BLaER1 treated with 17β-estradiol and CSF1 and Interleukin-3, amounts not matched to agents 10 nM and 100 nM (cell line): ENCODE data around the gene NYAP2.

Source experiments
- H3K27ac ChIP-seq, 11 experiments: shearing (Covaris generic); formaldehyde crosslinking; 2 replicates each; pipeline ENCODE4 v1.8.1; 2022
- H3K27me3 ChIP-seq, 11 experiments: shearing (Covaris generic); formaldehyde crosslinking; 2 replicates each; pipeline ENCODE4 v1.8.1; 2022
- H3K36me3 ChIP-seq, 11 experiments: shearing (Covaris generic); formaldehyde crosslinking; 2 replicates each; pipeline ENCODE4 v1.8.1; 2022
- H3K4me1 ChIP-seq, 10 experiments: shearing (Covaris generic); formaldehyde crosslinking; 2 replicates each; pipeline ENCODE4 v1.8.1; 2022
- H3K4me2 ChIP-seq, 11 experiments: shearing (Covaris generic); formaldehyde crosslinking; 2 replicates each; pipeline ENCODE4 v1.8.1; 2022
- H3K4me3 ChIP-seq, 10 experiments: shearing (Covaris generic); formaldehyde crosslinking; 2 replicates each; pipeline ENCODE4 v1.8.1; 2022
- H3K9ac ChIP-seq, 11 experiments: shearing (Covaris generic); formaldehyde crosslinking; 2 replicates each; pipeline ENCODE4 v1.8.1; 2022
- H3K9me3 ChIP-seq, 11 experiments: shearing (Covaris generic); formaldehyde crosslinking; replicated peaks in 1 of 11; 2 replicates each; pipeline ENCODE4 v1.8.1; 2022
- H4K20me1 ChIP-seq, 11 experiments: shearing (Covaris generic); formaldehyde crosslinking; 2 replicates each; pipeline ENCODE4 v1.8.1; 2022
- Cebpa-rat ChIP-seq, 11 experiments: shearing (Covaris generic); IDR thresholded peaks; 2 replicates each; pipeline ENCODE4 v1.8.1; 2022

Gene NYAP2

GRCh38 chr2:225515033-225515432 lies 115.5 kb downstream of the NYAP2 start:
- TF ChIP-seq Cebpa-rat (IDR thresholded peaks at IDR 0.05): no peak
- H3K36me3 ChIP-seq: no peaks in the 10 kb centered on the region
- no peaks in the 10 kb centered on the region for H4K20me1 ChIP-seq
- no peak overlapping the region for H3K27ac ChIP-seq
- H3K4me2 ChIP-seq: no peak overlapping the region
- H3K27me3 ChIP-seq: no peaks in the 10 kb centered on the region
- H3K9ac ChIP-seq: no peak overlapping the region
- H3K4me3 ChIP-seq: no peak overlapping the region
- H3K9me3 ChIP-seq: no peaks in the 10 kb centered on the region
- no peaks in the 10 kb centered on the region for H3K4me1 ChIP-seq

GRCh38 chr2:225526760-225527390 lies 127.4 kb downstream of the NYAP2 start:
- H3K36me3 ChIP-seq: no peaks in the 10 kb centered on the region
- H3K4me1 ChIP-seq: no peaks in the 10 kb centered on the region
- no peak for TF ChIP-seq Cebpa-rat (IDR thresholded peaks at IDR 0.05)
- H3K9ac ChIP-seq: no peak overlapping the region
- H3K27me3 ChIP-seq: no peaks in the 10 kb centered on the region
- no peak overlapping the region for H3K4me2 ChIP-seq
- H3K4me3 ChIP-seq: no peak overlapping the region
- no peaks in the 10 kb centered on the region for H4K20me1 ChIP-seq
- H3K27ac ChIP-seq: no peak overlapping the region
- H3K9me3 ChIP-seq: no peaks in the 10 kb centered on the region

GRCh38 chr2:225531559-225531958 lies 132.0 kb downstream of the NYAP2 start:
- H3K4me2 ChIP-seq: no peak overlapping the region
- H4K20me1 ChIP-seq: no peaks in the 10 kb centered on the region
- no peak overlapping the region for H3K9ac ChIP-seq
- no peaks in the 10 kb centered on the region for H3K4me1 ChIP-seq
- no peak for TF ChIP-seq Cebpa-rat (IDR thresholded peaks at IDR 0.05)
- no peak overlapping the region for H3K4me3 ChIP-seq
- no peaks in the 10 kb centered on the region for H3K36me3 ChIP-seq
- H3K27me3 ChIP-seq: no peaks in the 10 kb centered on the region
- H3K9me3 ChIP-seq: no peaks in the 10 kb centered on the region
- no peak overlapping the region for H3K27ac ChIP-seq

GRCh38 chr2:225532096-225532495 lies 132.6 kb downstream of the NYAP2 start:
- TF ChIP-seq Cebpa-rat (IDR thresholded peaks at IDR 0.05): no peak
- H3K36me3 ChIP-seq: no peaks in the 10 kb centered on the region

GRCh38 chr2:225534037-225534436 lies 134.5 kb downstream of the NYAP2 start:
- H3K4me2 ChIP-seq: no peak overlapping the region
- no peaks in the 10 kb centered on the region for H4K20me1 ChIP-seq
- TF ChIP-seq Cebpa-rat (IDR thresholded peaks at IDR 0.05): no peak
- no peak overlapping the region for H3K9ac ChIP-seq
- peaks cover 0 to 8% (median 0%) of the 10 kb centered on the region in 11 experiments; a peak in 6 of 22 replicates for H3K9me3 ChIP-seq
- no peak overlapping the region for H3K27ac ChIP-seq
- no peak overlapping the region for H3K4me3 ChIP-seq
- no peaks in the 10 kb centered on the region for H3K4me1 ChIP-seq
- no peaks in the 10 kb centered on the region for H3K36me3 ChIP-seq
- H3K27me3 ChIP-seq: no peaks in the 10 kb centered on the region

More at GRCh38 chr2:225532096-225532495, 132.6 kb downstream of the NYAP2 start:
- Histone ChIP-seq H3K27me3 (no peaks in the 10 kb centered on the region), H4K20me1 (no peaks in the 10 kb centered on the region), H3K9ac (no peak overlapping the region), H3K9me3 (no peaks in the 10 kb centered on the region), H3K4me3 (no peak overlapping the region), H3K4me2 (no peak overlapping the region), H3K27ac (no peak overlapping the region), H3K4me1 (no peaks in the 10 kb centered on the region)

GRCh38 chr2:225534697-225535096 lies 135.2 kb downstream of the NYAP2 start:
- Histone ChIP-seq H3K9ac (no peak overlapping the region), H3K36me3 (no peaks in the 10 kb centered on the region), H3K4me3 (no peak overlapping the region), H3K4me2 (no peak overlapping the region), H4K20me1 (no peaks in the 10 kb centered on the region), H3K9me3 (peaks cover 0 to 8% (median 0%) of the 10 kb centered on the region in 11 experiments; a peak in 7 of 22 replicates), H3K4me1 (no peaks in the 10 kb centered on the region), H3K27ac (no peak overlapping the region), H3K27me3 (no peaks in the 10 kb centered on the region)
- TF ChIP-seq Cebpa-rat (IDR thresholded peaks at IDR 0.05): no peak

- TF ChIP-seq Cebpa-rat (IDR thresholded peaks at IDR 0.05): no peak
- Histone ChIP-seq H4K20me1 (no peaks in the 10 kb centered on the region), H3K4me2 (no peak overlapping the region), H3K9ac (no peak overlapping the region), H3K36me3 (no peaks in the 10 kb centered on the region), H3K4me3 (no peak overlapping the region), H3K4me1 (no peaks in the 10 kb centered on the region), H3K27me3 (no peaks in the 10 kb centered on the region), H3K9me3 (peaks cover 0 to 14% (median 0%) of the 10 kb centered on the region in 11 experiments; a peak in 10 of 22 replicates), H3K27ac (no peak overlapping the region)
These were observed 136.5 kb downstream of the NYAP2 start for GRCh38 chr2:225536036-225536435.

- Histone ChIP-seq H4K20me1 (no peaks in the 10 kb centered on the region), H3K4me1 (no peaks in the 10 kb centered on the region), H3K27ac (no peak overlapping the region), H3K27me3 (no peaks in the 10 kb centered on the region), H3K9ac (no peak overlapping the region), H3K36me3 (no peaks in the 10 kb centered on the region), H3K4me3 (no peak overlapping the region), H3K4me2 (no peak overlapping the region), H3K9me3 (peaks cover 0 to 9% (median 0%) of the 10 kb centered on the region in 11 experiments; a peak in 7 of 22 replicates)
- no peak for TF ChIP-seq Cebpa-rat (IDR thresholded peaks at IDR 0.05)
These were observed 144.1 kb downstream of the NYAP2 start for GRCh38 chr2:225543626-225544025.

GRCh38 chr2:225556461-225556860 lies 157.0 kb downstream of the NYAP2 start:
- TF ChIP-seq Cebpa-rat (IDR thresholded peaks at IDR 0.05): no peak
- H3K4me2 ChIP-seq: no peak overlapping the region
- no peak overlapping the region for H3K4me3 ChIP-seq
- no peaks in the 10 kb centered on the region for H3K9me3 ChIP-seq
- H3K36me3 ChIP-seq: no peaks in the 10 kb centered on the region
- no peaks in the 10 kb centered on the region for H3K27me3 ChIP-seq
- H4K20me1 ChIP-seq: no peaks in the 10 kb centered on the region
- no peak overlapping the region for H3K27ac ChIP-seq
- no peak overlapping the region for H3K9ac ChIP-seq
- H3K4me1 ChIP-seq: no peaks in the 10 kb centered on the region

- Histone ChIP-seq H3K27ac (no peak overlapping the region), H3K27me3 (no peaks in the 10 kb centered on the region), H3K4me2 (no peak overlapping the region), H4K20me1 (no peaks in the 10 kb centered on the region), H3K4me3 (no peak overlapping the region), H3K36me3 (no peaks in the 10 kb centered on the region), H3K9me3 (no peaks in the 10 kb centered on the region), H3K4me1 (no peaks in the 10 kb centered on the region), H3K9ac (no peak overlapping the region)
- no peak for TF ChIP-seq Cebpa-rat (IDR thresholded peaks at IDR 0.05)
These were observed 159.0 kb downstream of the NYAP2 start for GRCh38 chr2:225558399-225559071.
